H9 (cell line): ENCODE measurements around the gene RGS6. TPM values are rescaled to one million over a fixed set of nuclear protein-coding genes. Genes with fewer than 3 reads are reported as not detected.

Source experiments
- DNase-seq: peaks from one replicate; pipeline ENCODE4 v3.0.0-alpha.2; 2017
- H2AFZ ChIP-seq: one replicate; pipeline ENCODE4 v1.6.1; 2013; ENCODE audit warnings: mild to moderate bottlenecking, low read length, control low read depth, moderate library complexity
- H2AK5ac ChIP-seq: 2 replicates; pipeline ENCODE4 v1.6.1; 2013; ENCODE audit warnings: low read length, control low read depth, mixed read lengths; ENCODE audit not compliant: insufficient read length
- H2BK120ac ChIP-seq: one replicate; pipeline ENCODE4 v1.6.1; 2013; ENCODE audit warnings: low read depth, mild to moderate bottlenecking, low read length, control low read depth, inconsistent platforms; ENCODE audit not compliant: poor library complexity, severe bottlenecking
- H2BK12ac ChIP-seq: 2 replicates; pipeline ENCODE4 v1.6.1; 2013; ENCODE audit warnings: low read length, control low read depth, mixed read lengths, low read depth; ENCODE audit not compliant: insufficient read length
- H2BK15ac ChIP-seq: 2 replicates; pipeline ENCODE4 v1.6.1; 2013; ENCODE audit warnings: low read depth, low read length, control low read depth
- H2BK20ac ChIP-seq: one replicate; pipeline ENCODE4 v1.6.1; 2013; ENCODE audit warnings: low read depth, mild to moderate bottlenecking, low read length, control low read depth, inconsistent platforms; ENCODE audit not compliant: poor library complexity, severe bottlenecking
- H2BK5ac ChIP-seq: 2 replicates; pipeline ENCODE4 v1.6.1; 2013; ENCODE audit warnings: low read length, control low read depth, mixed read lengths; ENCODE audit not compliant: insufficient read length
- H3K14ac ChIP-seq: 2 replicates; pipeline ENCODE4 v1.6.1; 2013; ENCODE audit warnings: low read length, control low read depth; ENCODE audit not compliant: insufficient read depth
- H3K18ac ChIP-seq: 2 replicates; pipeline ENCODE4 v1.6.1; 2013; ENCODE audit warnings: low read depth, mild to moderate bottlenecking, mixed read lengths, low read length, control low read depth; ENCODE audit not compliant: insufficient read length
- H3K23ac ChIP-seq: 2 replicates; pipeline ENCODE4 v1.6.1; 2013; ENCODE audit warnings: low read length, control low read depth, mixed read lengths, low read depth; ENCODE audit not compliant: insufficient read length
- H3K23me2 ChIP-seq: 2 replicates; pipeline ENCODE4 v1.6.1; 2013; ENCODE audit warnings: low read depth, mild to moderate bottlenecking, mixed read lengths, low read length, control low read depth; ENCODE audit not compliant: insufficient read length, poor library complexity, severe bottlenecking
- H3K27ac ChIP-seq: 2 replicates; pipeline ENCODE4 v1.5.1; 2013; ENCODE audit warnings: low read length, control low read depth, mixed read lengths, low read depth; ENCODE audit not compliant: insufficient read length
- H3K27me3 ChIP-seq: 2 replicates; pipeline ENCODE4 v1.6.1; 2013; ENCODE audit warnings: low read length, control low read depth, inconsistent platforms; ENCODE audit not compliant: insufficient read depth
- H3K4ac ChIP-seq: 2 replicates; pipeline ENCODE4 v1.6.1; 2013; ENCODE audit warnings: low read depth, mild to moderate bottlenecking, control low read depth, inconsistent platforms, low read length, moderate library complexity
- H3K4me1 ChIP-seq: 2 replicates; pipeline ENCODE4 v1.6.1; 2013; ENCODE audit warnings: low read length, control low read depth, inconsistent platforms; ENCODE audit not compliant: insufficient read depth
- H3K4me2 ChIP-seq: 2 replicates; pipeline ENCODE4 v1.6.1; 2013; ENCODE audit warnings: low read length, control low read depth, mixed read lengths; ENCODE audit not compliant: insufficient read length, insufficient read depth
- H3K56ac ChIP-seq: 2 replicates; pipeline ENCODE4 v1.6.1; 2013; ENCODE audit warnings: low read depth, mild to moderate bottlenecking, mixed read lengths, low read length, control low read depth; ENCODE audit not compliant: insufficient read length
- H3K79me1 ChIP-seq: 2 replicates; pipeline ENCODE4 v1.6.1; 2013; ENCODE audit warnings: low read depth, mild to moderate bottlenecking, moderate library complexity, low read length, control low read depth, inconsistent platforms; ENCODE audit not compliant: insufficient read depth, poor library complexity, severe bottlenecking
- H3K79me2 ChIP-seq: 2 replicates; pipeline ENCODE4 v1.6.1; 2013; ENCODE audit warnings: low read length, control low read depth, inconsistent platforms; ENCODE audit not compliant: insufficient read depth
- H3K9ac ChIP-seq: 2 replicates; pipeline ENCODE4 v1.6.1; 2013; ENCODE audit warnings: low read length, control low read depth, mixed read lengths; ENCODE audit not compliant: insufficient read length; ENCODE audit errors: extremely low read depth
- H3K9me3 ChIP-seq: one replicate; pipeline ENCODE4 v1.6.1; 2013; ENCODE audit warnings: low read depth, low read length, inconsistent platforms; ENCODE audit not compliant: control insufficient read depth
- H3T11ph ChIP-seq: one replicate; pipeline ENCODE4 v1.6.1; 2013; ENCODE audit warnings: mild to moderate bottlenecking, low read length, control low read depth, inconsistent platforms
- H4K20me1 ChIP-seq: one replicate; pipeline ENCODE4 v1.6.1; 2013; ENCODE audit not compliant: control insufficient read depth, insufficient read length, insufficient read depth
- H4K5ac ChIP-seq: 2 replicates; pipeline ENCODE4 v1.6.1; 2013; ENCODE audit warnings: low read depth, mild to moderate bottlenecking, mixed read lengths, low read length, control low read depth; ENCODE audit not compliant: insufficient read length
- H4K8ac ChIP-seq: replicated peaks from 2 replicates; pipeline ENCODE4 v1.6.1; 2013; ENCODE audit warnings: low read length, control low read depth, mixed read lengths, low read depth; ENCODE audit not compliant: insufficient read length
- H4K91ac ChIP-seq: 2 replicates; pipeline ENCODE4 v1.6.1; 2013; ENCODE audit warnings: low read depth, mild to moderate bottlenecking, moderate library complexity, mixed read lengths, low read length, control low read depth; ENCODE audit not compliant: insufficient read length
- H3K27ac Mint-ChIP-seq, 3 experiments: 2 replicates in 2 of 3; 3 replicates in 1 of 3; pipeline ENCODE4 v1.8.0; 2020 to 2021; ENCODE audit warnings: mixed read lengths in 3 of 3, mild to moderate bottlenecking in 1 of 3, moderate library complexity in 1 of 3
- H3K27me3 Mint-ChIP-seq: 2 replicates; pipeline ENCODE4 v1.8.0; 2021; ENCODE audit warnings: low read depth, mild to moderate bottlenecking, moderate library complexity, mixed read lengths
- H3K36me3 Mint-ChIP-seq, 3 experiments: 2 replicates in 2 of 3; 3 replicates in 1 of 3; pipeline ENCODE4 v1.8.0; 2020 to 2021; ENCODE audit warnings: low read depth in 3 of 3, mixed read lengths in 3 of 3; ENCODE audit not compliant: insufficient read depth in 1 of 3
- H3K4me1 Mint-ChIP-seq, 2 experiments: 2 replicates each; pipeline ENCODE4 v1.8.0; 2020; ENCODE audit warnings: mixed read lengths in 2 of 2
- H3K4me3 Mint-ChIP-seq, 2 experiments: 2 replicates in 1 of 2; 3 replicates in 1 of 2; pipeline ENCODE4 v1.8.0; 2020 to 2021; ENCODE audit warnings: mild to moderate bottlenecking in 2 of 2, mixed read lengths in 2 of 2, moderate library complexity in 1 of 2
- H3K9me3 Mint-ChIP-seq, 2 experiments: 2 replicates in 1 of 2; 3 replicates in 1 of 2; pipeline ENCODE4 v1.8.0; 2020; ENCODE audit warnings: mild to moderate bottlenecking in 2 of 2, mixed read lengths in 2 of 2, moderate library complexity in 1 of 2
- CTCF ChIP-seq: fragments of 200-600 bp; sonication (generic); conservative IDR thresholded peaks from 3 replicates; pipeline ENCODE4 v1.8.0; 2021; ENCODE audit warnings: antibody characterized with exemption, mild to moderate bottlenecking
- whole genome bisulfite sequencing: extraction: QIAGEN DNeasy Blood & Tissue Kit; methylation state at CpG from one replicate; pipeline ENCODE4 v1.1.7; 2013; ENCODE audit warnings: missing lambda C conversion rate, low lambda C conversion rate, mixed read lengths; ENCODE audit not compliant: insufficient read length; ENCODE audit errors: extremely low coverage; 5-methylcytosine and 5-hydroxymethylcytosine counted together
- total RNA-seq: library from RNA; stranded (reverse); gene quantifications from 2 replicates; pipeline ENCODE4 v1.2.1, GENCODE V29; 2021

RGS6 gene
- total RNA-seq, 1 experiment from 2014 or later, result 3.0 TPM

DNA sequence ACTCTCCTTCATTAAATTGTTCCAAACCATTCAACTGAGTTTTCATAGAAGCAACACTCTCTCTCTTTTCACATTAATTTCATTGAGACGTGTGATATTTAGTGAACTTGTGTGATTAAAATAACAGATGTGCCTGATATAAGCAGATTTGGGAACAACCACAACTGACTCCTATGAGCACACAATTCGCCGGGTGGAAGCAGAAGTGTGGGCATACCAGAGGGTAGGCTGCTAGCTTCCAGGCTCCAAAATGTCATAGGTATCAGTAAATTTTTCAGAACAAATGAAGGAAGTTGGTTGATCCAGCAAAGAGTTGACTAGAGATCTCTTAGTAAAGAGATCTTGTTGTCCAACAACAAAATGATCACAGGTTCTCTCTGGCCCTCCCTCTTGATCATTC lies 532.0 kb downstream of the RGS6 start:
- Histone ChIP-seq H3K27ac (no peak overlapping the region), H2AK5ac (no peak overlapping the region), H3K27me3 (no peaks in the 10 kb centered on the region), H3K23ac (no peak overlapping the region), H3K79me1 (no peaks in the 10 kb centered on the region), H4K91ac (no peak overlapping the region), H3K4ac (no peak overlapping the region), H3K14ac (no peak overlapping the region), H3K79me2 (no peaks in the 10 kb centered on the region), H3K4me2 (no peak overlapping the region), H4K5ac (no peak overlapping the region), H3K23me2 (no peaks in the 10 kb centered on the region), H3T11ph (no peak overlapping the region), H2BK5ac (no peak overlapping the region), H3K9me3 (peaks cover 7% of the 10 kb centered on the region), H2BK12ac (no peak overlapping the region), H3K18ac (no peak overlapping the region), H2BK20ac (no peak overlapping the region), H3K56ac (no peak overlapping the region), H4K8ac (no peak overlapping the region), H2BK120ac (no peak overlapping the region), H3K4me1 (no peaks in the 10 kb centered on the region), H2AFZ (no peak overlapping the region), H4K20me1 (no peaks in the 10 kb centered on the region), H2BK15ac (no peak overlapping the region), H3K9ac (no peak overlapping the region)
- Mint-ChIP-seq H3K4me3 (no peak overlapping the region), H3K4me1 (no peaks in the 10 kb centered on the region), H3K27me3 (no peaks in the 10 kb centered on the region), H3K9me3 (peaks cover 27 to 28% of the 10 kb centered on the region in 2 experiments), H3K27ac (no peak overlapping the region), H3K36me3 (peaks cover 3 to 18% (median 7%) of the 10 kb centered on the region in 3 experiments; a peak in 6 of 7 replicates)
- WGBS, result no CpG with 5 or more reads among the region's 3 CpGs
- DNase-seq, result no peak
- TF ChIP-seq CTCF, result no peak
